ENCODE results near the gene BTBD2.

BTBD2 gene

GRCh38 chr19:1981253-1981652 is 34.3 kb downstream of the BTBD2 start:
- DNase-seq: no peak

GRCh38 chr19:1980809-1981181 is 34.7 kb downstream of the BTBD2 start:
- DNase-seq: no peak

- no peak for DNase-seq
Observed at GRCh38 chr19:1980091-1980808, 35.3 kb downstream of the BTBD2 start.

GRCh38 chr19:1979642-1980041 is 35.9 kb downstream of the BTBD2 start:
- no peak for DNase-seq

GRCh38 chr19:1979017-1979416 is 36.5 kb downstream of the BTBD2 start:
- DNase-seq: no peak

GRCh38 chr19:1978346-1978894 is 37.1 kb downstream of the BTBD2 start:
- no peak for DNase-seq

- no peak for DNase-seq
Observed at GRCh38 chr19:1977120-1977519, 38.4 kb downstream of the BTBD2 start.

GRCh38 chr19:1975162-1975480 is 40.4 kb downstream of the BTBD2 start:
- DNase-seq: no peak

- DNase-seq: no peak
Observed at GRCh38 chr19:1974381-1975161, 40.9 kb downstream of the BTBD2 start.

GRCh38 chr19:1970806-1971502 is 44.6 kb downstream of the BTBD2 start:
- DNase-seq: no peak

GRCh38 chr19:1970003-1970805 is 45.3 kb downstream of the BTBD2 start:
- no peak for DNase-seq

GRCh38 chr19:1969176-1970002 is 46.1 kb downstream of the BTBD2 start:
- no peak for DNase-seq

GRCh38 chr19:1968279-1969175 is 47.0 kb downstream of the BTBD2 start:
- DNase-seq: no peak

- DNase-seq: no peak
Observed at GRCh38 chr19:1967087-1967608, 48.4 kb downstream of the BTBD2 start.

GRCh38 chr19:1962674-1963073 is 52.8 kb downstream of the BTBD2 start:
- no peak for DNase-seq

GRCh38 chr19:1961000-1961883 is 54.3 kb downstream of the BTBD2 start:
- DNase-seq: no peak

- DNase-seq: no peak
Observed at GRCh38 chr19:1959928-1960589, 55.5 kb downstream of the BTBD2 start.

- DNase-seq: no peak
Observed at GRCh38 chr19:1957562-1958248, 57.8 kb downstream of the BTBD2 start.

All from activated CD8-positive, alpha-beta memory T cell treated with anti-CD3 and anti-CD28 coated beads, Interleukin-2, amount 50 U/mL, for 4 hours (primary cell).